Measurements from ENCODE around the gene PRR5.
"Not testable (repeated sequence)": the region's sequence is repeated elsewhere in the genome, so short reads cannot be mapped to it uniquely, and the experiment has no call there.

DNA sequence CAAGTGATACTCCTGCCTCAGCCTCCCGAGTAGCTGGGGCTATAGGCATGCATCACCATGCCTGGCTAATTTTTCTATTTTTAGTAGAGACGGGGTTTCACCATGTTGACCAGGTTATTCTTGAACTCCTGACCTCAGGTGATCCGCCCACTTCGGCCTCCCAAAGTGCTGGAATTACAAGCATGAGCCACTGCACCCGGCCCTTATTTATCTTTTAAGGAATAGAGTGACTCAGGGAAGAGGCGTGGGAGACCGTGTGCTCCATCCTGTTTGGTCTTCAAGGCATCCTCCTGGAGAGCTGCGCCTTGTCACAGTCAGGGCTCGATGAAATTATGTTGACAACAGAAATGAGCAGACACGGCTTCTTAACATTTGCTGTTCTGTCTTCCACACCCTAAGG is 37.7 kb downstream of the PRR5 start:
- TF ChIP-seq, protein P1, sequence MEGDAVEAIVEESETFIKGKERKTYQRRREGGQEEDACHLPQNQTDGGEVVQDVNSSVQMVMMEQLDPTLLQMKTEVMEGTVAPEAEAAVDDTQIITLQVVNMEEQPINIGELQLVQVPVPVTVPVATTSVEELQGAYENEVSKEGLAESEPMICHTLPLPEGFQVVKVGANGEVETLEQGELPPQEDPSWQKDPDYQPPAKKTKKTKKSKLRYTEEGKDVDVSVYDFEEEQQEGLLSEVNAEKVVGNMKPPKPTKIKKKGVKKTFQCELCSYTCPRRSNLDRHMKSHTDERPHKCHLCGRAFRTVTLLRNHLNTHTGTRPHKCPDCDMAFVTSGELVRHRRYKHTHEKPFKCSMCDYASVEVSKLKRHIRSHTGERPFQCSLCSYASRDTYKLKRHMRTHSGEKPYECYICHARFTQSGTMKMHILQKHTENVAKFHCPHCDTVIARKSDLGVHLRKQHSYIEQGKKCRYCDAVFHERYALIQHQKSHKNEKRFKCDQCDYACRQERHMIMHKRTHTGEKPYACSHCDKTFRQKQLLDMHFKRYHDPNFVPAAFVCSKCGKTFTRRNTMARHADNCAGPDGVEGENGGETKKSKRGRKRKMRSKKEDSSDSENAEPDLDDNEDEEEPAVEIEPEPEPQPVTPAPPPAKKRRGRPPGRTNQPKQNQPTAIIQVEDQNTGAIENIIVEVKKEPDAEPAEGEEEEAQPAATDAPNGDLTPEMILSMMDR (IDR thresholded peaks at IDR 0.05): not testable (repeated sequence)
- TF ChIP-seq POLR2A (IDR thresholded peaks at IDR 0.05): not testable (repeated sequence)
